GM21723 (cell line): ENCODE data around the gene DOP1A.
"Not testable (repeated sequence)": the region's sequence is repeated elsewhere in the genome, so short reads cannot be mapped to it uniquely, and the experiment has no call there.

Experiments
- ATAC-seq: cut with Tn5 transposase; IDR thresholded peaks from one replicate; pipeline ENCODE4 v1.9.1; 2021; ENCODE audit warnings: mild to moderate bottlenecking, moderate library complexity; ENCODE audit not compliant: unreplicated experiment

The DOP1A gene

DNA sequence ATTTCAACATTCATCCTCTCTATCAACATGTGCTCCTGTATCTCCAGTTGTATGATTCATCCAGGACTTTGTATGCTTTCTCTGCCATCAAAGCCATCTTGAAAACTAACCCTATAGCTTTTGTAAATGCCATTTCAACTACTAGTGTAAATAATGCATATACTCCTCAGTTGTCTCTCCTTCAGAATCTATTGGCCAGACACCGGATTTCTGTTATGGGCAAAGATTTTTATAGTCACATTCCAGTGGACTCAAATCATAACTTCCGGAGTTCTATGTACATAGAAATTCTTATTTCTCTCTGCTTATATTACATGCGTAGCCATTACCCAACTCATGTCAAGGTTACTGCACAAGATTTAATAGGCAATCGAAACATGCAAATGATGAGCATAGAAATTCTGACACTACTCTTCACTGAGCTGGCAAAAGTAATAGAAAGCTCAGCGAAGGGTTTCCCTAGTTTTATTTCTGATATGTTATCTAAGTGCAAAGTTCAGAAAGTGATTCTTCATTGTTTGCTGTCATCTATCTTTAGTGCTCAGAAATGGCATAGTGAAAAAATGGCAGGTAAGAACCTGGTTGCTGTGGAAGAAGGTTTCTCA lies 70.7 kb downstream of the DOP1A start:
- no peak for ATAC-seq

DNA sequence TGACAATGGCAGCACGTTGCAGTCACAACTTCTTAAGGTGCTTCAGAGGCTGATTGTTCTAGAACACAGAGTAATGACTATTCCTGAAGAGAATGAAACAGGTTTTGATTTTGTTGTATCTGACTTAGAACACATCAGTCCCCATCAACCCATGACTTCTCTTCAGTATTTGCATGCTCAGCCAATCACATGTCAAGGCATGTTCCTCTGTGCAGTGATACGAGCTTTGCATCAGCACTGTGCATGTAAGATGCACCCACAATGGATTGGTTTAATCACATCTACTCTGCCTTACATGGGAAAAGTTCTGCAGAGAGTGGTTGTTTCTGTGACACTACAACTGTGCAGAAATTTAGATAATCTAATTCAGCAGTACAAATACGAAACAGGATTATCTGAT lies 71.3 kb downstream of the DOP1A start:
- no peak for ATAC-seq

- ATAC-seq, result no peak
Observed at GRCh38 chr6:83151114-83151513, 83.6 kb downstream of the DOP1A start.

DNA sequence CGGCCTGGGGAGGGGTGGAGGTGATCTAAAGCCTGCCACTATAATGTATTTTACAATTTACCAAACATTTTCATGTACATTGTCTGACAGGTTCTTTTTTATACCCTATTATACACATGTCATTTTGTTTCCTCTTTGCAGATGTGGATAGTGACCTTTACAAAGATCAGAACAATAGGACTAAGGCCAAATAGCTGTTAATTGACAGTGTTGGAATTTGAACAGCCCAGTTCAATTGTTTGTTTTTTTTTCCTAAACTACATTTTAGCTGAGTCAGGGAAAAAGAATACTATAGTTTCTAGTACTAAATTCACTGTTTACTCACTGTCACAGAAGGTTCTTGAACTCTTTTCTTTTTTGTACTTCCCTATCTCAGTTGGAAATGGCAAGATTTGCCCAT lies 85.4 kb downstream of the DOP1A start:
- ATAC-seq, result no peak

DNA sequence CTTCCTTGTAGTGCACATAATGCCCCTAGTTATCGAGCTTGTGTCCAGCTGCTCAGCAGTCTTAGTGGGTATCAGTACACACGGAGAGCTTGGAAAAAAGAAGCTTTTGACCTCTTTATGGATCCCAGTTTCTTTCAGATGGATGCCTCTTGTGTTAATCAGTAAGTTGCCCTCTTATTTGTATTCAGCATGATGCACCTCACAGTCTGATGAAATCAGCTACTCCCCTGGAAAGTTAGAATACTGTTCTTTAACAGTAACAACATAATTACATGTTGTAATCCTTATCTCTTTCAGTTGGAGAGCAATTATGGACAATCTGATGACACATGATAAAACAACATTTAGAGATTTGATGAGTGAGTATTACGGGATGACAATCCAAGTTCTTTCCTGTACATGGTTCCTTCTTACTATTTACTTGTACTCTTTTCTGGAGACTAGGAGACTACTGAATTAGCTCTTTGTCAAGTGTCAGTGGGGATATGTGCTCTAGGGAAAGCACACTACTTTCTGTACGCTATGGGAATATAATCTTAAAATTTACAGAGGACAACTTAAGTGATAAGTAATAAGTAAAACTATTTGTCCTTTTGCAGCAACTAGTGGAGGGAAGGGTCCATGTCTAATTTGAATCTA lies 86.5 kb downstream of the DOP1A start:
- no peak for ATAC-seq

DNA sequence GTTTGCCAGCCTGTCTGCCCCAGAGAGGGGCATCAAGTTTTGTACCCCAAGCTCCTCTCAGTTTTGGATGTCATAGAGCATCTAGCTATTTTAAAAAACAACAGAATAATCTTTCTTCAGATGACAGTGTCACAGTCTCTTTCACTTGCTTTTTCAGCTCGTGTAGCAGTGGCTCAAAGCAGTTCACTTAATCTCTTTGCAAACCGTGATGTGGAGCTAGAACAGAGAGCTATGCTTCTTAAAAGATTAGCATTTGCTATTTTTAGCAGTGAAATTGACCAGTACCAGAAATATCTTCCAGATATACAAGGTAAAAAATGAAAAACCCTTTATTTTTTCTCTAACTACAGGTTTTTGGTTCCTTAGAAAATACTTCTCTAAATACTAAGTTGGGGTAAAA lies 88.3 kb downstream of the DOP1A start:
- ATAC-seq, result no peak

- ATAC-seq, result no peak
Observed at GRCh38 chr6:83160167-83160566, 92.7 kb downstream of the DOP1A start.

- no peak for ATAC-seq
Observed at GRCh38 chr6:83167726-83168278, 100.3 kb downstream of the DOP1A start.

GRCh38 chr6:83168556-83168955 lies 101.1 kb downstream of the DOP1A start:
- no peak for ATAC-seq

GRCh38 chr6:83169106-83169505 lies 101.6 kb downstream of the DOP1A start:
- no peak for ATAC-seq

DNA sequence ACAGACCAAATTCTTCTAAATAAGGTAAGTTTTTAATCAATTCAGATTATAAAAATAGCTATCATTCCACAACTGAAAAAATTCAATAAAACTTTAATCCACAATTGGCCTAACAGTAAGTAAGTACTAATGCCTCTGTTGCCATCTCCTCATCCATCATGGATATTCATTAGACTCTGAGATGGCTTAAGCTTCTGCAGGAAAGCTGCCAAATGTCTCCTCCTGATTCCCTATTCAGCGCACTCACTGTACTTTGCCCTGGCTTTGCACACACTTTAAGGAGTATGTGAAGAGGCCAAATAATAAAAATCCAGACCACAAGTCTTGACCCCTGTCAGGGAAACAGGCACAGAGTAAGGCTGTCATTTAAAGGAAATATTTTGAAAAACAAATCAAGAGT lies 102.0 kb downstream of the DOP1A start:
- no peak for ATAC-seq

GRCh38 chr6:83176246-83176645 lies 108.8 kb downstream of the DOP1A start:
- ATAC-seq, result no peak

GRCh38 chr6:83180426-83180950 lies 113.0 kb downstream of the DOP1A start:
- no peak for ATAC-seq

DNA sequence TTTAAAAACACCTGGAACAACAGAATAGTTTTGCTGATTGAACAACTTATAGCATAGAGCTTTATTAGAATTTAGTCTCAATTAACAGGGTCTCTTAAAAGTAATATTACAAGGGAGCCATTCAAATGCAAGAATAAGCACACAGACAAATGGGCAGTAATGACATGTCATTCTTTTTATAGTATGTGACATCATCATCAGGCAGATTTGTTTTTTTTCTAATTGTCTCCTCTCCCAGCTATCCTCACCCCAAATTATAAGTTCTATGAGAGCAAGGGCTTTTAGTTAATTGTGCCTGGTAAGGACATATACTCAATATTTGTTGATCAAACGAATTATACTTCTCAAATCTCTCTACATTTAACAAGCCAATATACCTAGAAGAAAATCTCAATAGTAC lies 114.6 kb downstream of the DOP1A start:
- no peak for ATAC-seq

DNA sequence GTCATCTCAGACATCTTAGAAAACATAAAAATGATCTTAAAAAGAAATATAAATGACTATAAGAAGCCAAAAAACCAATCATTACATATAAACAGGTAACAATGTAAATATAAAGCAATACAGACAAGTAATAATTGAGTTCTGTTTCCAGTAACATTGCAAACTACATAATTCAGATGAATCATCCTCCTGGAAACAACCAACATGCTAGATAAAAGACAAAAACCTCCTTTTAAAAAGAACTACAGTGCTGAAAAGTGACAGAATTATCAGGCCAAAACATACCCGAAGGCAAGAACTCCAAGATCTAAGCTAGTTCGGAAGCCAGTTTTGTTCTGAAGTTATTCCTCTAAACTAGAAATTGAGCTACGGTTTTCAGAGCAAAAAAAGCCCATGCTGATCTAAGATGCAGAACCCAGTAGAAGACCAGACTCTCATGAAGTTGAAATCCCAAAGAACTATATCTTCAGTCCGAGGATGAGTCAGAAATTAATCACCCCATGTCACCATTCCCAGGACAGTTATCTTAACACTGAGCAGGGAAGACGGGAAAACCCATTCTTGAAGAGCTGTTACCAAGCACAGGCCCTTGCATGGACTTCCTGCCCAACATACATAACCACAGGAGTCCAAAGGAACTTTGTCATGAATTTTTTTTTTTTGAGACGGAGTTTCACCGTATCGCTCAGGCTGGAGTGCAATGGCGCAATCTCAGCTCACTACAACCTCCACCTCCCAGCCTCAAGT lies 115.8 kb downstream of the DOP1A start:
- no peak for ATAC-seq

- no peak for ATAC-seq
Observed at GRCh38 chr6:83185096-83185495, 117.6 kb downstream of the DOP1A start.

GRCh38 chr6:83188501-83188900 lies 121.0 kb downstream of the DOP1A start:
- ATAC-seq, result no peak

DNA sequence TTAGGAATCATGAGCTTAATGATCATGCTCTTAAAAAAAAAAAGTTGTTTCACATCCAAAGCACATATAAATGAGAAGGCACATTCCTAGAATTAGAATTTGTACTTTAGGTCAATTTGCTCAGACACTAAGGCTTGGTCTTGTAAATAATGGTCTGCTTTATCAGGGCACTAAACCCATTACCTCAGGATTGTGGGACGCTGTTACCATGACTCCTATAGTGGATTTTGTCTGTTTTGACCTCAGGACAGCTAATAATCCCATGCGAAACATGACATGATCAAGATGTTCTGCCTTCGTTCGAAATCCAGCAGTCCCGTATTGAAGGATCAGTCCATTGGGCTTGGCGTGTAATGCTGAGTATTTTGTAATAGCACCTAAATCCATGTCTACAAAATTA lies 123.2 kb downstream of the DOP1A start:
- ATAC-seq, result no peak

DNA sequence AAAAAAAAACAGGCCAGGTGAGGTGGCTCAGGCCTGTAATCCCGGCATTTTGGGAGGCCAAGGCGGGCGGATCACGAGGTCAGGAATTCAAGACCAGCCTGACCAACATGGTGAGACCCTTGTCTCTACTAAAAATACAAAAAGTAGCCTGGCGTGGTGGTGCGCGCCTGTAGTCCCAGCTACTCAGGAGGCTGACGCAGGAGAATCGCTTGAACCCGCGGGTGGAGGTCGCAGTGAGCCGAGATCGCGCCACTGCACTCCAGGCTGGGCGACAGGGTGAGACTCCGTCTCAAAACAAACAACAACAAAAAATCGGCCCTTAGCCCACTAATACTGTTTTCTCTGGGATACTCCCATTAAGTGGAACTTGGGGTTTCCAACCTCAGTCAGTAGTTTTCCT lies 124.5 kb downstream of the DOP1A start:
- not testable (repeated sequence) for ATAC-seq

- ATAC-seq, result no peak
Observed at GRCh38 chr6:83192456-83192855, 125.0 kb downstream of the DOP1A start.

- ATAC-seq, result peak; percentile 96
Observed at GRCh38 chr6:83192871-83193746, 125.6 kb downstream of the DOP1A start, which contains the start of the genes PGM3 and RWDD2A. Gene PGM3, minus strand, starts transcription at chr6:83193265. Its CDS starts 2,253 bp downstream, at chr6:83191012. Gene RWDD2A, plus strand, starts transcription at chr6:83193357. Its CDS starts 1,095 bp downstream, at chr6:83194452.
